Mesenchymal stem cell (in vitro differentiated cells and primary cell): ENCODE results near the gene INPP5E.

Experiments used
- DNase-seq: peaks from one replicate; pipeline ENCODE4 v3.0.0-alpha.2; 2013
- H2AFZ ChIP-seq: one replicate; pipeline ENCODE4 v1.6.1; 2013; ENCODE audit warnings: low read depth, mild to moderate bottlenecking, control low read depth, inconsistent platforms, low read length, moderate library complexity
- H2AK5ac ChIP-seq: 2 replicates; pipeline ENCODE4 v1.6.1; 2013; ENCODE audit warnings: low read length, moderate library complexity, mild to moderate bottlenecking, inconsistent platforms; ENCODE audit not compliant: severe bottlenecking
- H2BK120ac ChIP-seq: one replicate; pipeline ENCODE4 v1.6.1; 2013; ENCODE audit warnings: low read depth, mild to moderate bottlenecking, inconsistent platforms, low read length, moderate library complexity
- H2BK12ac ChIP-seq, 2 experiments: one replicate each; pipeline ENCODE4 v1.6.1; 2013; ENCODE audit warnings: inconsistent platforms in 2 of 2, low read length in 2 of 2, mild to moderate bottlenecking in 2 of 2, moderate library complexity in 2 of 2, control low read depth in 1 of 2
- H2BK15ac ChIP-seq: one replicate; pipeline ENCODE4 v1.6.1; 2013; ENCODE audit warnings: mild to moderate bottlenecking, low read depth, inconsistent platforms; ENCODE audit not compliant: poor library complexity, severe bottlenecking
- H2BK5ac ChIP-seq: 2 replicates; pipeline ENCODE4 v1.6.1; 2013; ENCODE audit warnings: low read depth, mild to moderate bottlenecking, low read length, control low read depth, inconsistent platforms; ENCODE audit not compliant: poor library complexity, severe bottlenecking
- H3K14ac ChIP-seq, 2 experiments: one replicate each; pipeline ENCODE4 v1.6.1; 2013; ENCODE audit warnings: inconsistent platforms in 2 of 2, low read length in 2 of 2, control low read depth in 1 of 2, mild to moderate bottlenecking in 1 of 2, moderate library complexity in 1 of 2
- H3K18ac ChIP-seq, 2 experiments: one replicate each; pipeline ENCODE4 v1.6.1; 2013; ENCODE audit warnings: inconsistent platforms in 2 of 2, low read length in 2 of 2, control low read depth in 1 of 2, low read depth in 1 of 2, mild to moderate bottlenecking in 1 of 2
- H3K23ac ChIP-seq, 2 experiments: one replicate each; pipeline ENCODE4 v1.6.1; 2013; ENCODE audit warnings: inconsistent platforms in 2 of 2, low read length in 2 of 2, mild to moderate bottlenecking in 2 of 2, moderate library complexity in 2 of 2, control low read depth in 1 of 2
- H3K27ac ChIP-seq: 2 replicates; pipeline ENCODE4 v1.5.1; 2013; ENCODE audit warnings: mild to moderate bottlenecking, moderate library complexity, low read length, control low read depth, inconsistent platforms; ENCODE audit not compliant: poor library complexity, severe bottlenecking
- H3K27me3 ChIP-seq, 2 experiments: 2 replicates each; pipeline versions ENCODE4 v1.6.1 to v1.7.0; 2013; ENCODE audit warnings: low read length in 2 of 2, mild to moderate bottlenecking in 2 of 2, moderate library complexity in 2 of 2, control low read depth in 1 of 2, inconsistent platforms in 1 of 2; ENCODE audit not compliant: control insufficient read depth in 1 of 2, insufficient read depth in 1 of 2
- H3K36me3 ChIP-seq, 2 experiments: 2 replicates each; pipeline versions ENCODE4 v1.6.1 to v1.7.0; 2013; ENCODE audit warnings: low read length in 2 of 2, control low read depth in 1 of 2, inconsistent platforms in 1 of 2, low read depth in 1 of 2, mild to moderate bottlenecking in 1 of 2; ENCODE audit not compliant: insufficient read depth in 2 of 2, control insufficient read depth in 1 of 2
- H3K4ac ChIP-seq, 2 experiments: one replicate each; pipeline ENCODE4 v1.6.1; 2013; ENCODE audit warnings: inconsistent platforms in 2 of 2, low read length in 2 of 2, mild to moderate bottlenecking in 2 of 2, moderate library complexity in 2 of 2, control low read depth in 1 of 2, low read depth in 1 of 2
- H3K4me1 ChIP-seq: 2 replicates; pipeline ENCODE4 v1.6.1; 2013; ENCODE audit warnings: low read depth, low read length, control low read depth; ENCODE audit not compliant: control insufficient read depth, insufficient read depth
- H3K4me2 ChIP-seq: 2 replicates; pipeline ENCODE4 v1.6.1; 2013; ENCODE audit warnings: low read length, mild to moderate bottlenecking, inconsistent platforms; ENCODE audit not compliant: poor library complexity, severe bottlenecking
- H3K4me3 ChIP-seq, 2 experiments: 2 replicates each; pipeline versions ENCODE4 v1.5.1 to v1.7.0; 2013; ENCODE audit warnings: low read length in 2 of 2, mild to moderate bottlenecking in 2 of 2, control low read depth in 1 of 2, low read depth in 1 of 2; ENCODE audit not compliant: insufficient read depth in 1 of 2
- H3K79me1 ChIP-seq: replicated peaks from 2 replicates; pipeline ENCODE4 v1.6.1; 2013; ENCODE audit warnings: mild to moderate bottlenecking, control low read depth, low read length, inconsistent platforms; ENCODE audit not compliant: poor library complexity, severe bottlenecking
- H3K9ac ChIP-seq: 2 replicates; pipeline ENCODE4 v1.7.0; 2013; ENCODE audit warnings: mild to moderate bottlenecking, low read length, moderate library complexity
- H3K9me3 ChIP-seq: 2 replicates; pipeline ENCODE4 v1.7.0; 2013; ENCODE audit warnings: mild to moderate bottlenecking, low read length; ENCODE audit not compliant: control insufficient read depth
- H4K8ac ChIP-seq: one replicate; pipeline ENCODE4 v1.6.1; 2013; ENCODE audit warnings: inconsistent platforms, mild to moderate bottlenecking, low read length, moderate library complexity
- H4K91ac ChIP-seq: one replicate; pipeline ENCODE4 v1.6.1; 2013; ENCODE audit warnings: mild to moderate bottlenecking, low read length, inconsistent platforms
- WGBS: methylation state at CpG from one replicate; pipeline ENCODE4 v1.1.7; 2013; ENCODE audit warnings: mixed read lengths; 5-methylcytosine and 5-hydroxymethylcytosine counted together

INPP5E gene

DNA sequence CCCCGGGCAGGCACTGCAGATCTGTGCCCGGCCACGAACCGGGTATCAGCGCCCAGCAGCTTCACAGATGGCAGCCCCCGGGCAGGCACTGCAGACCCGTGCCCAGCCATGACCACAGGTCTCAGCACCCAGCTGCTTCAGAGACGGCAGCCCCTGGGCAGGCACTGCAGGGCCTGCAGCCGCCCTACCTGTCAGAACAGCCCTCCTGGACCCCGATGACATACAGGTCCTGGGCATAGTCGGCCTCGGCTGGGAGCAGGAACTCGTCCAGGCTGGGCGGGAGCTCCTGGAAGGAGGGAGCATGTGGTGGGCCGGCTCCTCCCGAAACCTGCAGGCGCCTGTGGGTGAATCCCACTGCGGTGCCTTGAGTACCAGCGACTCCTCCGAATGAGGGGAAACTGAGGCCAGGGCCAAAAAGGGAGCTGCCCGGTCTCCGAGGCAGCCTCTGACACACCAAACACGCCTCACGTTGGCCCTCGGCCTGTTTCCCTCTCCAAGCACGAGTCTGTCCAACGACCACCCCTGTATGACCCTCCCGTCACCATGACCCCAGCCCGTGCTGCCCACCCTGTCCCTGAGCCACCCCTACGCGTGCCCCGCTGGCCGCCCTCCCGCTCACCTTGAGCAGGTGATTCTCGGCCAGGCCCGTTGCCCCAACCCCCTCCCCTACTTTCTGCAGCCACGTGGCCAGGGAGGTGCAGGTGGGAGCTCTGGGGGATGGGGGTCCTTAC lies 5.6 kb downstream of the INPP5E start:
- Histone ChIP-seq H3K79me1 (peaks cover 39% of the 10 kb centered on the region), H2BK5ac (no peak overlapping the region), H3K27ac (no peak overlapping the region), H2BK15ac (no peak overlapping the region), H4K91ac (peak overlapping the region; percentile 25), H3K14ac (no peak overlapping the region), H3K23ac (no peak overlapping the region), H2BK12ac (no peak overlapping the region), H3K9ac (no peak overlapping the region), H3K4me2 (no peak overlapping the region), H4K8ac (no peak overlapping the region), H3K9me3 (no peaks in the 10 kb centered on the region), H3K27me3 (no peaks in the 10 kb centered on the region), H3K36me3 (peaks cover 33 to 71% of the 10 kb centered on the region in 2 experiments), H3K4me1 (peaks cover 30% of the 10 kb centered on the region), H3K4ac (no peak overlapping the region), H2AFZ (no peak overlapping the region), H3K4me3 (no peak overlapping the region), H2AK5ac (no peak overlapping the region), H3K18ac (no peak overlapping the region), H2BK120ac (no peak overlapping the region)
- WGBS = 96% methylated on average over 32 of the region's 37 CpGs
- DNase-seq = no peak

DNA sequence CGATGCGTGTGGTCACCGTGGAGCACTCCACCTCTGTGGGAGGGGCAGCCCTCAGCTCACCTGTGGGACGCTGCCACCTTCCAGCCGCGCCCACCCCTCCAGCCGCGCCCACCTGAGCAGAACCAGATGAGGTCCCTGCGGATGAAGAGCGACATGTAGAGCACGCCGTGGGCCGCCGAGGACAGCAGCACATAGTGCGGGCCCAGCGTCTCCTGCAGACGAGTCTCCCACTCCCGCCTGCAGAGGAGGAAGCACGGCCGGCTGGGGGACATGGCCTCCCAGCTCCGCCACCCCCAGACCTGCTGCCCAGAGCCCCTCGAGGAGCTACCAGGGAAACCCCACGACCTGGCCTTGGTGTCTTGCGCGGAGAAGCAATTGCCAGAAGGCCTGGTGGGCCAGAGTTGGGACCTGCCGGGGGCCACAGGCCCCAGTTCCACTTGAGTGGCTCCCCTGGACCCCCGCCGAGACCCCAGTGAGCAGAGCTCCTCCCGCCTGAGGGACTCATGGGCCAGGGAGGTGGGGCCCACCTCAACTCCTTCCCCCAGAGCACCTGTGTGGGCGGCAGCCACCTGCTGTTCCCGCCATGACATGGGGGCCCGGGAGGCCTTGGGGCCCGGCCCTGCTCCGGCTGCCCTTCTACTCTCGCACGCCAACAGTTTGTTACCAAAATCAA lies 6.5 kb downstream of the INPP5E start:
- Histone ChIP-seq H3K4ac (no peak overlapping the region), H3K4me3 (no peak overlapping the region), H3K27me3 (no peaks in the 10 kb centered on the region), H3K14ac (no peak overlapping the region), H3K4me2 (no peak overlapping the region), H2BK5ac (no peak overlapping the region), H3K9ac (no peak overlapping the region), H3K18ac (no peak overlapping the region), H2BK120ac (no peak overlapping the region), H2BK15ac (no peak overlapping the region), H3K79me1 (peaks cover 39% of the 10 kb centered on the region), H3K27ac (no peak overlapping the region), H2AK5ac (no peak overlapping the region), H3K36me3 (peaks cover 41 to 76% of the 10 kb centered on the region in 2 experiments), H3K9me3 (no peaks in the 10 kb centered on the region), H3K23ac (no peak overlapping the region), H3K4me1 (peaks cover 24% of the 10 kb centered on the region), H4K91ac (no peak overlapping the region), H2BK12ac (no peak overlapping the region), H2AFZ (no peak overlapping the region), H4K8ac (no peak overlapping the region)
- DNase-seq = no peak
- WGBS = 93% methylated on average over 36 of the region's 36 CpGs

DNA sequence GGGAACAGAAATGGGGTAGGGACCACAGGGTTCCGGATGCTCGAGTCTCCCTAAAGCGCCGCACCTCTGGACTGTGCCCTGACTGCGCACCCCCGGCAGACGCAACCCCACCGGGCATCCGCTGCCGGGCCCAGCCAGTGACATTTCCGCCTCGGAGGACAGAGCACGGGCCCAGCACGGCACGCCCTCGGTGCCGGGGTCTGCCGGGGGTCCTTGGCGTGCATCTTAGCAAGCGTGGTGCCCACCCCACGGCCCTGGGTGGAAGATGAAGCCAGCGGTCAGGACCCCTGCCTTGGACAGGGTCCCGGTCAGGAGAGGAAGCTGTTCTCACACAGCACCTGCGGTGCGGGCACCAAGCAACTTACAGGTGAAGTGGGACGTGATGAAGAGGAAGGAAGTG lies 7.1 kb downstream of the INPP5E start:
- Histone ChIP-seq H2BK12ac (no peak overlapping the region), H3K14ac (no peak overlapping the region), H3K27ac (no peak overlapping the region), H2AK5ac (no peak overlapping the region), H4K91ac (no peak overlapping the region), H2AFZ (no peak overlapping the region), H2BK5ac (no peak overlapping the region), H3K4me3 (no peak overlapping the region), H3K4me2 (no peak overlapping the region), H3K9me3 (no peaks in the 10 kb centered on the region), H3K18ac (no peak overlapping the region), H3K27me3 (no peaks in the 10 kb centered on the region), H3K79me1 (peaks cover 39% of the 10 kb centered on the region), H3K23ac (no peak overlapping the region), H3K4me1 (peaks cover 18% of the 10 kb centered on the region), H2BK15ac (no peak overlapping the region), H3K36me3 (peaks cover 42 to 76% of the 10 kb centered on the region in 2 experiments), H3K9ac (no peak overlapping the region), H4K8ac (no peak overlapping the region), H3K4ac (no peak overlapping the region), H2BK120ac (no peak overlapping the region)
- DNase-seq = no peak
- WGBS = 90% methylated on average over 26 of the region's 26 CpGs

DNA sequence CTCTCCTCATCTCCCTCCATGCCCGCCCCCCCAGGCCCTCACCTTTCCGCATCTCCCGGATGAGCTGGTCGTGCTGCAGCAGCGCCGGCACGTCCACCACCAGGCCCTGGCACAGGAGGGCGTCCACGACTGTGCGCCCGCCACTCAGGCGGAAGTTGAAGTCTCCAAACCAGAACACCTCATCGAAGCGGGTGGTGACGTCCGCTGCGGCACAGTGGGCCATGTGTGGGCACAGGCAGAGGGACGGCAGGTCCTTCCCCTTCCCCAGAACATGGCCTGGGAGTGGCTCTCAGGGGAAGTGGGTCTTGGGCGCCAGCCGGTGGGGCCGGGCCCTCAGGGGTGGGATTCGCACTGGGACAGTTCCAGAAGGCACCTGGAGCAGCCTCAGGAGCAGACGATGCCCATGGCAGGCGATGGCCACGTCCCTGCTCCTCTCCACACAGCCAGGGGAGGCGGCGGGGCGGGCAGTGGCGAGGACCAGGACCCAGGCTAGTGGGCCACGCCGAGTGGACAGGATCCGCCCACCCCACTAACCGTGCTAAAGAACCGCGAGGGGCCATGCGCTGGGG lies 7.8 kb downstream of the INPP5E start:
- Histone ChIP-seq H2AK5ac (no peak overlapping the region), H3K4me2 (no peak overlapping the region), H4K8ac (no peak overlapping the region), H2BK15ac (no peak overlapping the region), H4K91ac (no peak overlapping the region), H3K27ac (no peak overlapping the region), H3K9ac (no peak overlapping the region), H3K23ac (no peak overlapping the region), H3K9me3 (no peaks in the 10 kb centered on the region), H2AFZ (no peak overlapping the region), H3K27me3 (no peaks in the 10 kb centered on the region), H3K4ac (no peak overlapping the region), H2BK12ac (no peak overlapping the region), H3K18ac (no peak overlapping the region), H2BK120ac (no peak overlapping the region), H3K79me1 (peaks cover 39% of the 10 kb centered on the region), H2BK5ac (no peak overlapping the region), H3K14ac (no peak overlapping the region), H3K4me1 (peaks cover 12% of the 10 kb centered on the region), H3K4me3 (no peak overlapping the region), H3K36me3 (peaks cover 42 to 73% of the 10 kb centered on the region in 2 experiments)
- 95% methylated on average over 36 of the region's 36 CpGs for WGBS
- DNase-seq = no peak
